GM23248 (cell line): ENCODE measurements around the gene RBMY1F. TPM values are rescaled to one million over a fixed set of nuclear protein-coding genes. Genes with fewer than 3 reads are reported as not detected.
"Not testable (repeated sequence)": the region's sequence is repeated elsewhere in the genome, so short reads cannot be mapped to it uniquely, and the experiment has no call there.

Experiments used
- DNase-seq: peaks from one replicate; pipeline ENCODE4 v3.0.0-alpha.2; 2015
- H2AFZ ChIP-seq: fragments of 200-600 bp; sonication (generic); 2 replicates; pipeline ENCODE4 v1.6.1; 2016; ENCODE audit warnings: antibody characterized with exemption
- H3F3A ChIP-seq: fragments of 200-600 bp; sonication (generic); 2 replicates; pipeline ENCODE4 v1.6.1; 2016; ENCODE audit warnings: mild to moderate bottlenecking, antibody characterized with exemption, mixed run types; ENCODE audit not compliant: insufficient read depth
- H3K27ac ChIP-seq: fragments of 200-600 bp; sonication (generic); 2 replicates; pipeline ENCODE4 v1.5.1; 2016; ENCODE audit warnings: mild to moderate bottlenecking
- H3K27me3 ChIP-seq: fragments of 200-600 bp; sonication (generic); replicated peaks from 2 replicates; pipeline ENCODE4 v1.6.1; 2016; ENCODE audit warnings: mild to moderate bottlenecking; ENCODE audit not compliant: insufficient read depth
- H3K36me3 ChIP-seq: fragments of 200-600 bp; sonication (generic); 2 replicates; pipeline ENCODE4 v1.6.1; 2016; ENCODE audit warnings: low read depth, mild to moderate bottlenecking
- H3K4me1 ChIP-seq: fragments of 200-600 bp; sonication (generic); 2 replicates; pipeline ENCODE4 v1.6.1; 2016; ENCODE audit warnings: mild to moderate bottlenecking; ENCODE audit not compliant: insufficient read depth
- H3K4me2 ChIP-seq: fragments of 200-600 bp; sonication (generic); one replicate; pipeline ENCODE4 v1.6.1; 2016; ENCODE audit warnings: mild to moderate bottlenecking; ENCODE audit not compliant: unreplicated experiment
- H3K4me3 ChIP-seq: fragments of 200-600 bp; sonication (generic); 2 replicates; pipeline ENCODE4 v1.5.1; 2016; ENCODE audit warnings: mild to moderate bottlenecking
- H3K79me2 ChIP-seq: fragments of 200-600 bp; sonication (generic); 2 replicates; pipeline ENCODE4 v1.6.1; 2016; ENCODE audit warnings: mild to moderate bottlenecking; ENCODE audit not compliant: insufficient read depth
- H3K9ac ChIP-seq: fragments of 200-600 bp; sonication (generic); 2 replicates; pipeline ENCODE4 v1.6.1; 2016; ENCODE audit warnings: mild to moderate bottlenecking
- H3K9me2 ChIP-seq: fragments of 200-600 bp; sonication (generic); 2 replicates; pipeline ENCODE4 v1.6.1; 2016; ENCODE audit warnings: mixed run types, mild to moderate bottlenecking, moderate library complexity; ENCODE audit not compliant: insufficient read depth
- H3K9me3 ChIP-seq: fragments of 200-600 bp; sonication (generic); one replicate; pipeline ENCODE4 v1.6.1; 2017; ENCODE audit warnings: low read depth
- H4K20me1 ChIP-seq: fragments of 200-600 bp; sonication (generic); 2 replicates; pipeline ENCODE4 v1.6.0; 2016; ENCODE audit not compliant: insufficient read depth
- WGBS, 2 experiments: methylation state at CpG; one replicate each; pipeline ENCODE4 v1.1.6; 2015 to 2017; ENCODE audit warnings: low lambda C conversion rate in 2 of 2, low coverage in 1 of 2; ENCODE audit errors: missing lambda C conversion rate in 2 of 2; 5-methylcytosine and 5-hydroxymethylcytosine counted together
- in situ Hi-C: fragments of 300-500 bp; cut with MboI; formaldehyde crosslinking; loops from 2 replicates; pipeline ENCODE4 v1.15.0; 2020
- polyA plus RNA-seq: library from polyadenylated mRNA; unstranded; fragments of >200 nt; fragmentation: Nextera tagmentation; extraction: Ambion mirVana; gene quantifications from 2 replicates; pipeline ENCODE4 v1.2.1, GENCODE V29; 2016
- total RNA-seq: library from RNA; depleted of rRNA; stranded (reverse); fragments of >200 nt; shearing (Covaris generic); gene quantifications from 2 replicates; pipeline ENCODE4 v1.2.3, GENCODE V29; 2014; rRNA removed

The RBMY1F gene
- not detected in 2 replicates for total RNA-seq
- not detected in 2 replicates for polyA plus RNA-seq

GRCh38 chrY:22182823-22183222, at the start of gene RBMY1F:
Gene RBMY1F (minus strand): TSS chrY:22182923. CDS start chrY:22180969, 1,954 bp downstream.
- H3K4me1 ChIP-seq, H3K36me3 ChIP-seq, DNase-seq, H3K9me3 ChIP-seq, H3K9ac ChIP-seq, H4K20me1 ChIP-seq, H2AFZ ChIP-seq, H3K4me3 ChIP-seq, H3K27ac ChIP-seq, in situ Hi-C loops, H3K9me2 ChIP-seq, H3K4me2 ChIP-seq, H3K27me3 ChIP-seq, H3K79me2 ChIP-seq, H3F3A ChIP-seq: not testable (repeated sequence)
- no CpG with 5 or more reads among the region's 31 CpGs for WGBS, 2 experiments

GRCh38 chrY:22151144-22151543, 31.6 kb downstream of the RBMY1F start:
- H3K9me3 ChIP-seq, DNase-seq, H3K4me1 ChIP-seq, H3F3A ChIP-seq, H2AFZ ChIP-seq, H4K20me1 ChIP-seq, H3K9ac ChIP-seq, in situ Hi-C loops, H3K36me3 ChIP-seq, H3K79me2 ChIP-seq, H3K27ac ChIP-seq, H3K9me2 ChIP-seq, H3K4me2 ChIP-seq, H3K27me3 ChIP-seq, H3K4me3 ChIP-seq: not testable (repeated sequence)
- no CpG with 5 or more reads among the region's 4 CpGs for WGBS, 2 experiments

DNA sequence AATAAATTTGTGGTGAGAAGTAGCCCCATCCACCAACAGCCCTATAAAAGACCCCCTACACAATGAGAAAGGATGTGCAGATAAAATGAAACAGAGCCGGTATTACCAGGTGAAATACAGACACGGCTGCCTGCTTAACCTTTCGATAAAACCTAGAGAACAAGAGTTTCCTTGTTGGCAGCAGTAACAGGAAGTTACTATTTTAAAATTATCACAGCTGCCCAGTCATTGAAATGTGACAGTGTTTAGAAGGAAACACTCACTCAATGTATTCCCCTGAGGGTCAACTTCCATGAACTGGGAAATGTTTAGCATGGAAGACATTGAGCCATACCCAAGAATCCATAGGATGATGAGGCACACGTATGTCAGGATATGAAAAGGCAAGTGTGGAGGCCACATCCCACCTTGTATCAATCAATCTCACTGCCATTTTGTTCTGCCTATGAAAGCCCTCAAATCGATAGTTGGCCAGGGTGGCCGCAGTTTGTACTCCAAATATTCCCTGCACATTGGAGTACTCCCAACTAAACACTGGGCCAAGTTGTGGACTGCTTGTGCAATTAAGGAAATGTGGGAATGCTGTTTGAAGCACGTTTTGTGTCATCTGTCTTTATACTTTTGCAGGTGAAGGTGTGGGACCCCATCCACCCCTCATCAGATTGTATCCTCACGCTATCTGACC, 41.6 kb downstream of the RBMY1F start:
- H3K9ac ChIP-seq, H4K20me1 ChIP-seq, H3K36me3 ChIP-seq, H3K9me3 ChIP-seq, H3F3A ChIP-seq, in situ Hi-C loops, H3K9me2 ChIP-seq, H3K79me2 ChIP-seq, H3K27ac ChIP-seq, H3K4me3 ChIP-seq, H3K4me2 ChIP-seq, H3K4me1 ChIP-seq, DNase-seq, H2AFZ ChIP-seq, H3K27me3 ChIP-seq: not testable (repeated sequence)
- no CpG with 5 or more reads among the region's 8 CpGs for WGBS, 2 experiments

- H3K27me3 ChIP-seq, H3K4me2 ChIP-seq, H3K79me2 ChIP-seq, H2AFZ ChIP-seq, H3K36me3 ChIP-seq, H4K20me1 ChIP-seq, H3K9ac ChIP-seq, H3F3A ChIP-seq, H3K9me3 ChIP-seq, in situ Hi-C loops, H3K4me1 ChIP-seq, H3K4me3 ChIP-seq, H3K9me2 ChIP-seq, H3K27ac ChIP-seq, DNase-seq: not testable (repeated sequence)
- no CpG with 5 or more reads among the region's 3 CpGs for WGBS, 2 experiments
Measured at GRCh38 chrY:22134719-22135118, 48.0 kb downstream of the RBMY1F start.

- H3K4me1 ChIP-seq, H3K9ac ChIP-seq, H4K20me1 ChIP-seq, H3K9me3 ChIP-seq, H3K27me3 ChIP-seq, H3K36me3 ChIP-seq, H3K4me2 ChIP-seq, H3K4me3 ChIP-seq, H3K27ac ChIP-seq, DNase-seq, H3K9me2 ChIP-seq, H3F3A ChIP-seq, H3K79me2 ChIP-seq, in situ Hi-C loops, H2AFZ ChIP-seq: not testable (repeated sequence)
- no CpG with 5 or more reads among the region's 8 CpGs for WGBS, 2 experiments
Measured at GRCh38 chrY:22130494-22130893, 52.2 kb downstream of the RBMY1F start.

Other genes with a start within 250 kb of the RBMY1F start
- gene RBMY1J, start 220.5 kb upstream of the RBMY1F start, total RNA-seq: not detected in 2 replicates
- not detected in 2 replicates for gene RBMY1J, start 220.5 kb upstream of the RBMY1F start, polyA plus RNA-seq